GM19467 (cell line): ENCODE results near the gene IRX2.

Experiments
- ATAC-seq: cut with Tn5 transposase; IDR thresholded peaks from one replicate; pipeline ENCODE4 v1.9.1; 2021; ENCODE audit warnings: mild to moderate bottlenecking, moderate library complexity; ENCODE audit not compliant: unreplicated experiment

The IRX2 gene

DNA sequence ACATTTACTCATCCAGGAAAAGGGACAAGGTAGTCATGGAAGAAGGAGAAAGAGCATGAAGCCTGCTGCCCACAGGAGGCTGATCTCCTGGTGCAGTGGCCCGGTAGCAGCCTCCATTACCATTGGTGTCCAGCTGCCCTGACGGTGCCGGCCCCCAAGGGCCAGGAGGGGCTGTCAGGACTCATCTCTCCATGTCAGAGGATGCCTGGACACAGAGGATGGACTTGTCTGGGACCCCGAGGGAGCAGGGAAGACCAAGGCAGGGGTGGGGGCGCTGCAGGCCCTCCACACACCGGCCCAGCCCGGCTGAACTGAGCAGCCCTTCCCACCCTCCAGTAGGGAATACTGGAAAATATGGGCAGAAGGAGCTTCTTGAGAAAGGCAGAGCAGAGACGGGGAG is 52.2 kb downstream of the IRX2 start:
- no peak for ATAC-seq

DNA sequence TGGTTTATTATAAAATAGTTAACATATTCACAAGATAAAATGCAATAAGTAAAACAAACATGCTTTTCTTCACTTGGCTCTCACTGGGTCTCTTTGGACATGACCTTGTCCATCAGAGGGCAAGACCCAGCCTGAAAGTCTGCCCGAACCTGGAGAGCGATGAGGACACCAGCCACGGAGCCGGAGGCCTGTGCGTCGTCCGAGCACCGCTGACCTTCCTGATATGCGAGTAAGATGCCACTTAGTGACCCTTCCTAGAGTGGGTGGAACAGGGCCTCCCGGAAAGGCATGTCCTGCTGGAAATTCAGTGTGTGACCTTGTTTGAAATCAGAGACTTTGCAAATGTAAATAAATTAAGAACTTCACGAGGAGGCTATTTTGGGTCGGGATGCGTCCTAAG is 52.9 kb downstream of the IRX2 start:
- ATAC-seq = no peak

DNA sequence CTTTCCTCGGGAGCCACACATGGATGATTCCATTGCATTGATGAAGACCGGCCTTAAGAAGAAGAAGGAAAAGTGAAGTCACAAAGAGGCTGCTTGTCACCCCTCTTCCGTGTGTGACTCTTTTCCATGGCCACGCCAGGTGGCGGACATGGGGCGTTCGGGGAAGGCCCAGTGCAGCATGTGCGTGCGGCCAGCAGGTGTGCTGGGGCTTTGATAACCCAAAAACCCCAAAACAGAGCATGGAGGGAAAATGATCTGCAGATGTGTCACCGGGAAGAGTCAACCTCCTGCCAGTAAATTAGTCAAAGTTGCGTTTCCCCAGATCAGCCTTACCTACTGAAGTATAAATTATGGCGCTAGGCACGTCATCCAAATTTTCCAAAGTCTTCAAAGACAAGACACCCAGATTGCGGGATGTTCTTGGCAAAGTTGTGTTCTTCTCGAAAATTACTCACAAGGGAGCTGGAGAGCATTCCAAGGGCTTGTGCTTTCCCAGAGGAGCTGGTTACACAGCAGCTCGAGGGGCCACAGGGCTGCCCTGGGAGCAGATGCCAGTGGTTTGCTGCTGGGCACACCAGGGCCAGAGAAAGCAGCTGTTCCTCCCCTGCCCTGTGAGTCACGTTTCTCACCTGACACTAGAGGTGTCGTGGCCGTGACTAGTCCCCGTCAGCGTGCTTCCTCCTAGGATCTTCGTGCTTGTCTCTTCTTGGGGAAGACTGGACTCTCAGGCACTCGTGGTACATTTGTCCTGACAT is 53.9 kb downstream of the IRX2 start:
- no peak for ATAC-seq

DNA sequence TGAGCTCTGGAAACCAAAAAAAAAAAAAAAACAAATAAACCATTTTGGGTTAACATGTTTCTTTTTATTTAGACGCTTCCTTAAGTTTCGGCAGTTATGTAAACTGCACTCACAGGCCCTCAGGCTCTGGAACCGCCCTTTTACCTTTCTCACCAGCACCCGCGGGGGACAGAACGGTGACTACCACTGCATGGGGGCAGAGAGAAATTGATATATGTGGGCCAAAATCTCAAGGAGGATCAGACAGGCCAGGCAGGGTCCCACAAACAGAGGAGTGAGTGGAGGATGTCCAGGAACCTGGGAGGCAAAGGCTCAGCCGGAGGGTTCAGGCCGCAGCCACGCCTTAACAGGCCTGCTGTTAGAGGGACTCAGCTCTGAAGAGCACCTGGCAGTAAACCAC is 54.4 kb downstream of the IRX2 start:
- ATAC-seq = no peak
